ENCODE data around the gene CRTC1.

The CRTC1 gene

GRCh38 chr19:18783958-18784785 lies 100.7 kb downstream of the CRTC1 start:
- no peak for DNase-seq (ENCODE audit: low read depth, low spot score)

- DNase-seq (ENCODE audit: low read depth, low spot score), result no peak
Measured at GRCh38 chr19:18784786-18785120, 101.3 kb downstream of the CRTC1 start.

GRCh38 chr19:18785179-18786124 lies 102.0 kb downstream of the CRTC1 start:
- no peak for DNase-seq (ENCODE audit: low read depth, low spot score)

GRCh38 chr19:18788529-18789421 lies 105.3 kb downstream of the CRTC1 start:
- DNase-seq (ENCODE audit: low read depth, low spot score), result no peak

- DNase-seq (ENCODE audit: low read depth, low spot score), result no peak
Measured at GRCh38 chr19:18789422-18789869, 106.0 kb downstream of the CRTC1 start.

GRCh38 chr19:18789883-18790565 lies 106.5 kb downstream of the CRTC1 start:
- DNase-seq (ENCODE audit: low read depth, low spot score), result no peak

- no peak for DNase-seq (ENCODE audit: low read depth, low spot score)
Measured at GRCh38 chr19:18790566-18791314, 107.3 kb downstream of the CRTC1 start, which contains the start of gene COMP. TSS of gene COMP (minus strand) at chr19:18791305. CDS start at chr19:18791269, 36 bp downstream.

GRCh38 chr19:18791315-18791678 lies 107.8 kb downstream of the CRTC1 start:
- DNase-seq (ENCODE audit: low read depth, low spot score), result no peak

- no peak for DNase-seq (ENCODE audit: low read depth, low spot score)
Measured at GRCh38 chr19:18792661-18793060, 109.2 kb downstream of the CRTC1 start.

GRCh38 chr19:18793144-18794028 lies 109.9 kb downstream of the CRTC1 start:
- DNase-seq (ENCODE audit: low read depth, low spot score), result no peak

GRCh38 chr19:18794029-18794313 lies 110.5 kb downstream of the CRTC1 start:
- DNase-seq (ENCODE audit: low read depth, low spot score), result no peak

GRCh38 chr19:18794692-18795091 lies 111.2 kb downstream of the CRTC1 start:
- no peak for DNase-seq (ENCODE audit: low read depth, low spot score)

GRCh38 chr19:18795540-18795939 lies 112.1 kb downstream of the CRTC1 start:
- DNase-seq (ENCODE audit: low read depth, low spot score), result no peak

- DNase-seq (ENCODE audit: low read depth, low spot score), result no peak
Measured at GRCh38 chr19:18796239-18796638, 112.8 kb downstream of the CRTC1 start.

- no peak for DNase-seq (ENCODE audit: low read depth, low spot score)
Measured at GRCh38 chr19:18798384-18799352, 115.2 kb downstream of the CRTC1 start.

- no peak for DNase-seq (ENCODE audit: low read depth, low spot score)
Measured at GRCh38 chr19:18799389-18799970, 116.0 kb downstream of the CRTC1 start.

GRCh38 chr19:18800079-18800478 lies 116.6 kb downstream of the CRTC1 start:
- DNase-seq (ENCODE audit: low read depth, low spot score), result no peak

- no peak for DNase-seq (ENCODE audit: low read depth, low spot score)
Measured at GRCh38 chr19:18800636-18801035, 117.2 kb downstream of the CRTC1 start.

All from brain pericyte (primary cell).